Measurements from ENCODE around the gene RAD51B.
"Not testable (repeated sequence)": the region's sequence is repeated elsewhere in the genome, so short reads cannot be mapped to it uniquely, and the experiment has no call there.

The RAD51B gene

GRCh38 chr14:68106905-68107304, 287.3 kb downstream of the RAD51B start:
- DNase-seq (ENCODE audit: insufficient read length, low spot score) (no peak), FAIRE-seq (no peak)
- TF ChIP-seq, protein P1, sequence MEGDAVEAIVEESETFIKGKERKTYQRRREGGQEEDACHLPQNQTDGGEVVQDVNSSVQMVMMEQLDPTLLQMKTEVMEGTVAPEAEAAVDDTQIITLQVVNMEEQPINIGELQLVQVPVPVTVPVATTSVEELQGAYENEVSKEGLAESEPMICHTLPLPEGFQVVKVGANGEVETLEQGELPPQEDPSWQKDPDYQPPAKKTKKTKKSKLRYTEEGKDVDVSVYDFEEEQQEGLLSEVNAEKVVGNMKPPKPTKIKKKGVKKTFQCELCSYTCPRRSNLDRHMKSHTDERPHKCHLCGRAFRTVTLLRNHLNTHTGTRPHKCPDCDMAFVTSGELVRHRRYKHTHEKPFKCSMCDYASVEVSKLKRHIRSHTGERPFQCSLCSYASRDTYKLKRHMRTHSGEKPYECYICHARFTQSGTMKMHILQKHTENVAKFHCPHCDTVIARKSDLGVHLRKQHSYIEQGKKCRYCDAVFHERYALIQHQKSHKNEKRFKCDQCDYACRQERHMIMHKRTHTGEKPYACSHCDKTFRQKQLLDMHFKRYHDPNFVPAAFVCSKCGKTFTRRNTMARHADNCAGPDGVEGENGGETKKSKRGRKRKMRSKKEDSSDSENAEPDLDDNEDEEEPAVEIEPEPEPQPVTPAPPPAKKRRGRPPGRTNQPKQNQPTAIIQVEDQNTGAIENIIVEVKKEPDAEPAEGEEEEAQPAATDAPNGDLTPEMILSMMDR (IDR thresholded peaks at IDR 0.05; ENCODE audit: insufficient read depth, missing control alignments) = no peak

GRCh38 chr14:68109132-68109900, 289.7 kb downstream of the RAD51B start:
- TF ChIP-seq, protein P1 (IDR thresholded peaks at IDR 0.05; ENCODE audit: insufficient read depth, missing control alignments) = no peak
- FAIRE-seq (no peak), DNase-seq (ENCODE audit: insufficient read length, low spot score) (no peak)

DNA sequence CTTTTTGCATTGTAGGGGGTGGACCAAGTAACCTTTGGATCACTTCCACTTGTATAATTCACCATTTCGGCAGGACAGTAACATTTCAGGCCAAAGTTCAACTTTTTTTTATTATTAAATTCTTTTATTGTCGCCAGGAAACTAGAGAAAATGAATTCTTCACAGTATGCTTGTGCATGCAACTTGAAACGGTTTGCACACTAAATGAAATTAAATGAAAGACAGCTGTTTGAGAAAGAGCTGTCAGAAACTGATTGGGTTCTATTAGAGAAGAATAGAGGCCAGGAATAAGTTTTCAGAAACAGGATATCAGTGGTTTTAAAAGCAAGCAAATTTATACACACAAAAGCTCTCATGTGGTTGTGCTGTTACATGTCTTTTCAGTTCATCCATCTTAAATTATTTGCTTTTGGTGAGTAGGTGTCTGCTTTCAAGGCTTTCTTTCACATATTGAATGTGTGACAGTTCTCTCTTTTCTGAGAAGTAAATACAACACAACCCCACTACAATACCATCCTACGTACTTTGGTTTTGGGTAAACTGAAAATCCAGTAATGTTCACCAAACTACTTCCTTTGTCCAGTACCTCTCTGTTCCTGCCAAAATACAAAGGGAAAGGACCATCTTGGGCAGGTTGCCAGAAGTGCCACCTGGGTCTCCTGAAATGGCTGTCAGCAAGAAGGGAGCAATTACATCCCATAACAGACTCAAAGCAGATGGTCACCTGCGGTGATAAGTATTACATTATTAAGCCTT, 291.7 kb downstream of the RAD51B start:
- DNase-seq (ENCODE audit: insufficient read length, low spot score) (no peak), FAIRE-seq (no peak)
- TF ChIP-seq, protein P1 (IDR thresholded peaks at IDR 0.05; ENCODE audit: insufficient read depth, missing control alignments) = no peak

GRCh38 chr14:68111853-68112270, 292.3 kb downstream of the RAD51B start:
- TF ChIP-seq, protein P1 (IDR thresholded peaks at IDR 0.05; ENCODE audit: insufficient read depth, missing control alignments) = no peak
- DNase-seq (ENCODE audit: insufficient read length, low spot score) (no peak), FAIRE-seq (no peak)

DNA sequence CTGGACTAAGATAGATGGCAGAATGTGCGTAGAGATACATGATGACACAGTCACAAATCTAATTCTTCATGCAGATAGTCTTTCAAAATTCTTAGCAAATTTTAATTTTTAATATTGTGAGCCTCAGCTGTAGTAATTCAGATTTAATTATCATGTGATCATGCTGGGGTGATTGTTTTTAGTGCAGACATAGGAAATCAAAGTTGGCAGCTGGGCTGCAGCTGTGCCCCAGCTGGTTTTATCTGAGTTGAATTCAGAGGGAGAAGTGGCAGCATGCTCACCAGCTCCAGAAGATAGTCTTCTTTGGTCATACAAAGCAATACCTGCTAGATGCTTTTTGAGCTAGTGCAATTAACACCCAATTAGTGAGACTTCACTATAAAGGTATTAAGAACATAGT, 292.9 kb downstream of the RAD51B start:
- TF ChIP-seq, protein P1 (IDR thresholded peaks at IDR 0.05; ENCODE audit: insufficient read depth, missing control alignments) = no peak
- no peak for DNase-seq (ENCODE audit: insufficient read length, low spot score)
- no peak for FAIRE-seq

DNA sequence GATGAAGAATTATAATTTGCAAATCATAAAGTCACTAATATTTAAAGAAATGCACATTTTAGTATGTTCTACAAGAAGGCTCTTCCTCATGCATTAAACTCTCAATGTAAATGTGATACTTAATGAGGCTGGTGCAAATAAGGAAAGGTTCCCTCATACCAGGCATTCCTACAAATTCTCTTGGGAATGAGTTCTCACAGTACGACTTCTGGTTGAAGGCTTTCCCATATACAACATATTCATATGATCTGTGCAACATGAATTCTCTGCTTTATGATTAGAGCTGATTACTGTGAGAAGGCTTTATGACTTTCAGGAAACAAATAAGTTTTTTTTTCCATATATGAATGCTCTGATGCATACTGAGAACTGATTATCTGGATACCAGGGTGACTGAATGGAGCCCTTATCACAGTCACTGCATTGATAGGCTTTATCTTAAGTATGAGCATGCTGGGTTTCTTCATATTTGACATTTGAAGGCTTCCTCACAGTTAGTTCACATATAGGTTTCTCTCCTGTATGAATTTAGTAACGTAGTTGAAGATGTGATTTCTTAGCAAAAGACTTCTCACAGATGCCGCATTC, 293.9 kb downstream of the RAD51B start:
- FAIRE-seq (no peak), DNase-seq (ENCODE audit: insufficient read length, low spot score) (no peak)

DNA sequence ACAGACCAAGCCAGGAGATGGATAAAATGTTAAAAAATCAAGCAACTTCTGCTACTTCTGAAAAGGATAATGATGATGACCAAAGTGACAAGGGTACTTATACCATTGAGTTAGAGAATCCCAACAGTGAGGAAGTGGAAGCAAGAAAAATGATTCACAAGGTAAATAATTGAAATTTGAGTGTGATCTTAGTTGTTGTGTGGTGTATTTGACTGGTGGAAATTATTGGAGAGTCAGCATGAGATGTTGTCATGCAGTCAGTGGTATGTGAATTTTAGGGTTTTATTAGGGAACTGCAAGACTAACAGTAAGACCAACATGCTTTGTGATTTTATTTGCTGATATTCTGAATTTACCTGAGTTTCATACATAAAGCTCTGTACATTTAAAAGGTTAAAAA, 296.4 kb downstream of the RAD51B start:
- FAIRE-seq; DNase-seq (ENCODE audit: insufficient read length, low spot score): not testable (repeated sequence)

More for the DNA sequence above, 293.9 kb downstream of the RAD51B start:
- TF ChIP-seq, protein P1 (IDR thresholded peaks at IDR 0.05; ENCODE audit: insufficient read depth, missing control alignments) = no peak
